OCI-LY7 (cell line): Measurements from ENCODE around the gene PARL. TPM values are rescaled to one million over a fixed set of nuclear protein-coding genes. Genes with fewer than 3 reads are reported as not detected.

Experiments used
- BruUV-seq: library from RNA; stranded (reverse); fragments of 400-500 nt; replicated peaks from 2 replicates; lab custom pipeline; 2021; lab: Mats Ljungman, UMichigan
- CTCF ChIA-PET: fragments of 300-600 bp; sonication (Branson Sonifier 250); formaldehyde crosslinking; loops from one replicate; lab custom pipeline; 2022; ENCODE audit warnings: antibody characterized with exemption; ENCODE audit not compliant: unreplicated experiment; lab: Charles Lee
- POLR2A ChIA-PET: fragments of 300-600 bp; sonication (Branson Sonifier 250); formaldehyde crosslinking; loops from one replicate; lab custom pipeline; 2022; ENCODE audit warnings: antibody characterized with exemption; lab: Charles Lee
- DNase-seq: peaks from one replicate; pipeline ENCODE4 v3.0.0-alpha.2; 2015; ENCODE audit warnings: low spot score
- H2AFZ ChIP-seq: fragments of 200-600 bp; sonication (generic), shearing (Covaris generic); 2 replicates; pipeline ENCODE4 v1.6.1; 2014; ENCODE audit warnings: mild to moderate bottlenecking, antibody characterized with exemption, low read length, moderate library complexity
- H3K27ac ChIP-seq: fragments of 200-600 bp; sonication (generic); 2 replicates; pipeline ENCODE4 v1.5.1; 2014; ENCODE audit warnings: mixed run types, low read depth, mild to moderate bottlenecking, moderate library complexity, low read length, inconsistent platforms; ENCODE audit not compliant: poor library complexity, severe bottlenecking
- H3K36me3 ChIP-seq: fragments of 200-600 bp; sonication (generic); 2 replicates; pipeline ENCODE4 v1.6.1; 2014; ENCODE audit warnings: mild to moderate bottlenecking, antibody characterized with exemption, low read length, moderate library complexity, mixed read lengths; ENCODE audit not compliant: insufficient read depth
- H3K4me1 ChIP-seq: fragments of 200-600 bp; sonication (generic); 2 replicates; pipeline ENCODE4 v1.5.1; 2014; ENCODE audit warnings: mild to moderate bottlenecking, low read length; ENCODE audit not compliant: insufficient read depth, poor library complexity, severe bottlenecking
- H3K4me2 ChIP-seq: fragments of 200-600 bp; sonication (generic); 2 replicates; pipeline ENCODE4 v1.6.1; 2014; ENCODE audit warnings: mild to moderate bottlenecking, low read length
- H3K4me3 ChIP-seq: fragments of 200-600 bp; sonication (generic); 2 replicates; pipeline ENCODE4 v1.5.1; 2014; ENCODE audit warnings: mild to moderate bottlenecking, low read depth, low read length; ENCODE audit not compliant: poor library complexity, severe bottlenecking
- H3K79me2 ChIP-seq: fragments of 200-600 bp; sonication (generic); 2 replicates; pipeline ENCODE4 v1.6.1; 2016; ENCODE audit warnings: low read depth, mild to moderate bottlenecking, low read length, moderate library complexity, mixed read lengths; ENCODE audit not compliant: insufficient read depth
- H3K9me2 ChIP-seq: fragments of 200-600 bp; sonication (generic); 2 replicates; pipeline ENCODE4 v1.6.1; 2016; ENCODE audit warnings: mild to moderate bottlenecking, low read length, mixed read lengths; ENCODE audit not compliant: insufficient read depth
- H3K9me3 ChIP-seq: fragments of 200-600 bp; sonication (generic); 2 replicates; pipeline ENCODE4 v1.6.1; 2014; ENCODE audit warnings: mild to moderate bottlenecking, mixed run types, low read length, mixed read lengths
- H4K20me1 ChIP-seq: fragments of 200-600 bp; sonication (generic); 2 replicates; pipeline ENCODE4 v1.6.1; 2014; ENCODE audit warnings: mild to moderate bottlenecking, antibody characterized with exemption, low read length, moderate library complexity, mixed read lengths; ENCODE audit not compliant: insufficient read depth
- EZH2phosphoT487 ChIP-seq: fragments of 200-600 bp; sonication (generic); IDR thresholded peaks from 2 replicates; pipeline ENCODE4 v1.6.1; 2018; ENCODE audit warnings: low read depth, borderline replicate concordance, mild to moderate bottlenecking, mixed run types, antibody characterized with exemption, low read length, moderate library complexity, mixed read lengths
- intact Hi-C: fragments of 100-400 bp; cut with micrococcal nuclease; formaldehyde crosslinking; loops from one replicate; pipeline ENCODE4 v1.10.0; 2022; ENCODE audit not compliant: unreplicated experiment
- total RNA-seq, 2 experiments: library from RNA; depleted of rRNA in 1 of 2; stranded (reverse); fragments of >200 nt in 1 of 2; shearing (Covaris generic) in 1 of 2; gene quantifications; 2 replicates each; pipeline ENCODE4 v1.2.3, GENCODE V29; 2014 to 2022
- TF ChIP-seq, protein P1 (sequence below): fragments of 200-600 bp; sonication (generic); conservative IDR thresholded peaks from 2 replicates; pipeline ENCODE4 v1.5.1; 2014; ENCODE audit warnings: mild to moderate bottlenecking, antibody characterized with exemption, low read length, moderate library complexity, mixed read lengths

PARL gene
- total RNA-seq, 2 experiments from 2014 or later, result 43.5 to 69.3 TPM

GRCh38 chr3:183801601-183802000 lies 83.1 kb downstream of the PARL start:
- no TSS peak for BruUV-seq
- Histone ChIP-seq H3K79me2 (no peaks in the 10 kb centered on the region), H3K4me2 (no peak overlapping the region), H3K4me3 (no peak overlapping the region), H4K20me1 (no peaks in the 10 kb centered on the region), H3K36me3 (peaks cover 98% of the 10 kb centered on the region), H2AFZ (no peak overlapping the region), H3K27ac (no peak overlapping the region), H3K9me2 (no peaks in the 10 kb centered on the region), H3K9me3 (no peaks in the 10 kb centered on the region), H3K4me1 (no peaks in the 10 kb centered on the region)
- CTCF ChIA-PET, result no interaction called here
- no peak for DNase-seq
- TF ChIP-seq, protein P1, sequence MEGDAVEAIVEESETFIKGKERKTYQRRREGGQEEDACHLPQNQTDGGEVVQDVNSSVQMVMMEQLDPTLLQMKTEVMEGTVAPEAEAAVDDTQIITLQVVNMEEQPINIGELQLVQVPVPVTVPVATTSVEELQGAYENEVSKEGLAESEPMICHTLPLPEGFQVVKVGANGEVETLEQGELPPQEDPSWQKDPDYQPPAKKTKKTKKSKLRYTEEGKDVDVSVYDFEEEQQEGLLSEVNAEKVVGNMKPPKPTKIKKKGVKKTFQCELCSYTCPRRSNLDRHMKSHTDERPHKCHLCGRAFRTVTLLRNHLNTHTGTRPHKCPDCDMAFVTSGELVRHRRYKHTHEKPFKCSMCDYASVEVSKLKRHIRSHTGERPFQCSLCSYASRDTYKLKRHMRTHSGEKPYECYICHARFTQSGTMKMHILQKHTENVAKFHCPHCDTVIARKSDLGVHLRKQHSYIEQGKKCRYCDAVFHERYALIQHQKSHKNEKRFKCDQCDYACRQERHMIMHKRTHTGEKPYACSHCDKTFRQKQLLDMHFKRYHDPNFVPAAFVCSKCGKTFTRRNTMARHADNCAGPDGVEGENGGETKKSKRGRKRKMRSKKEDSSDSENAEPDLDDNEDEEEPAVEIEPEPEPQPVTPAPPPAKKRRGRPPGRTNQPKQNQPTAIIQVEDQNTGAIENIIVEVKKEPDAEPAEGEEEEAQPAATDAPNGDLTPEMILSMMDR, result no peak
- TF ChIP-seq EZH2phosphoT487, result no peak
- POLR2A ChIA-PET, result interaction anchor here (0.6 kb wide), 1 partner anchor 487 kb away, joined by 6 read pairs; no protein-coding TSS in a partner anchor
- intact Hi-C loops, result no loop called here

DNA sequence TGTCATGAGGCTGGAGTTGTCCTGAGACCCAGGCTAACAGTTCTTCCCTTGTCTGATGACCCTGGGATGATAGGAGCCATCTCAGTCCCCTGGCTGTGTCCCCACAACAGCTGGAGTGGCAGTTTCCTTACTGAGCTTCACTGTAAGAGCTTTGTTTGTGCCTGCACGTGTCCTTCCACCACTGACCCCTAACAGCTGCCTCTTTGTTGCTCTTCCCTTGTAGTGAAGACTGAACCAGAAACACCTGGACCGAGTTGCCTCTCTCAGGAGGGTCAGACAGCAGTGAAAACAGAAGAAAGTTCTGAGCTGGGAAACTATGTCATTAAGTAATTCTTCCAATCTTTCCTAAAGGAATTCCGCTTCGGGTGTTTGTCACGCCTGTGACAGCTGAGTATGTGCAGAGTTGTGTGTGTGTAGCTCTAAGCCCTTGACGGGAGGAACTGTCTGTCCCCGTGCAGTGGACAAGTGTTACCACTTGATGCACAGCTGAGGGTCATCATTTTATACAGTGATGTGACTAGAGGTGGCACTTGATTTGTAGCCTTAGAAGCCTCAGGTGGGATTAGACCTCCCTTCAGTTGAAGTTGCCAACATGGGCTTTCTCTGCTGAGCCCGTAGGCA lies 84.3 kb downstream of the PARL start:
- Histone ChIP-seq H3K9me2 (no peaks in the 10 kb centered on the region), H3K4me2 (no peak overlapping the region), H2AFZ (no peak overlapping the region), H3K79me2 (no peaks in the 10 kb centered on the region), H4K20me1 (no peaks in the 10 kb centered on the region), H3K27ac (no peak overlapping the region), H3K36me3 (peaks cover 96% of the 10 kb centered on the region), H3K4me3 (no peak overlapping the region), H3K4me1 (no peaks in the 10 kb centered on the region), H3K9me3 (no peaks in the 10 kb centered on the region)
- ChIA-PET POLR2A (interaction anchor here (1.1 kb wide), 1 partner anchor 60 kb away, joined by 6 read pairs; no protein-coding TSS in a partner anchor), CTCF (no interaction called here)
- no peak for TF ChIP-seq EZH2phosphoT487
- TF ChIP-seq, protein P1, result no peak
- DNase-seq, result no peak
- no TSS peak for BruUV-seq
- intact Hi-C loops, result no loop called here

- Histone ChIP-seq H3K79me2 (no peaks in the 10 kb centered on the region), H3K9me2 (no peaks in the 10 kb centered on the region), H3K4me1 (no peaks in the 10 kb centered on the region), H3K27ac (no peak overlapping the region), H3K36me3 (peaks cover 96% of the 10 kb centered on the region), H4K20me1 (no peaks in the 10 kb centered on the region), H3K4me2 (no peak overlapping the region), H2AFZ (no peak overlapping the region), H3K9me3 (no peaks in the 10 kb centered on the region), H3K4me3 (no peak overlapping the region)
- intact Hi-C loops, result no loop called here
- DNase-seq, result no peak
- CTCF ChIA-PET, result no interaction called here
- no peak for TF ChIP-seq EZH2phosphoT487
- TF ChIP-seq, protein P1, result no peak
- no TSS peak for BruUV-seq
- POLR2A ChIA-PET, result interaction anchor here (0.7 kb wide), 1 partner anchor 42 kb away, joined by 3 read pairs; no protein-coding TSS in a partner anchor
Observed at GRCh38 chr3:183799461-183799860, 85.2 kb downstream of the PARL start.
